ENCODE results near the gene AFF2.
"Not testable (repeated sequence)": the region's sequence is repeated elsewhere in the genome, so short reads cannot be mapped to it uniquely, and the experiment has no call there.

Gene AFF2

DNA sequence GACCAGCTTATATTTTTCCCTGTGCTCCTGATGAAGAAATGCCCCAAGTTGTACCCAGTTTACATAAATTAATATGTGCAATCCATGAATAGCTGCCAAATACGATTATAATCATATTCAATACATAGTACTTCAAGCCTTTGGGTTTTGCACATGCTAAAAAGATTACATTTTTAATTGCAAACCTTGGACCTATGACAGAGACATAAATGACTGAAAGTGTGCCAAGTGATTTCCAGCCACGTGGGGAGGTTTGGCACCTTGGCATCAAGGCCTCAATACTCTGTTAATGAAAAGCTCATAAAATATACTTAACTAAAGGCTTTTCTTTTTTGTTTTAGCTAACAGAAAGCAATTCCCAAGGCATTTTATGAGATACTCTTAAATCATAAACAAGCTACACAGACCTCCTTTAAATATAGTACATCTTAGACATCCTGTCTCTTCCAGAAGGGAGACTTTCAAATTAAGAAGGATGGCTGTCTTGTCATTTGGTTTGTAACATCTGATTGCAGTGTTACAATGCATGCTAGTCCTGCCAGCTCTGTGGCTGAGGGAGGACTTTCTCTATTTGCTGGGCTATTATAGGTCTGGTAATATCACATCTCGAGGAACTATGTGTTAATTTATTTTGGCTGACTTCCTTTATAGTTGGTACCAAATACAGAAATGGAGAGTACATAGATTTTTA is 404.1 kb downstream of the AFF2 start:
- TF ChIP-seq, protein P1, sequence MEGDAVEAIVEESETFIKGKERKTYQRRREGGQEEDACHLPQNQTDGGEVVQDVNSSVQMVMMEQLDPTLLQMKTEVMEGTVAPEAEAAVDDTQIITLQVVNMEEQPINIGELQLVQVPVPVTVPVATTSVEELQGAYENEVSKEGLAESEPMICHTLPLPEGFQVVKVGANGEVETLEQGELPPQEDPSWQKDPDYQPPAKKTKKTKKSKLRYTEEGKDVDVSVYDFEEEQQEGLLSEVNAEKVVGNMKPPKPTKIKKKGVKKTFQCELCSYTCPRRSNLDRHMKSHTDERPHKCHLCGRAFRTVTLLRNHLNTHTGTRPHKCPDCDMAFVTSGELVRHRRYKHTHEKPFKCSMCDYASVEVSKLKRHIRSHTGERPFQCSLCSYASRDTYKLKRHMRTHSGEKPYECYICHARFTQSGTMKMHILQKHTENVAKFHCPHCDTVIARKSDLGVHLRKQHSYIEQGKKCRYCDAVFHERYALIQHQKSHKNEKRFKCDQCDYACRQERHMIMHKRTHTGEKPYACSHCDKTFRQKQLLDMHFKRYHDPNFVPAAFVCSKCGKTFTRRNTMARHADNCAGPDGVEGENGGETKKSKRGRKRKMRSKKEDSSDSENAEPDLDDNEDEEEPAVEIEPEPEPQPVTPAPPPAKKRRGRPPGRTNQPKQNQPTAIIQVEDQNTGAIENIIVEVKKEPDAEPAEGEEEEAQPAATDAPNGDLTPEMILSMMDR (conservative IDR thresholded peaks at IDR 0.05; ENCODE audit: low read length), result no peak
- H3K4me3 ChIP-seq (ENCODE audit: low read length), result no peak overlapping the region
- DNase-seq (ENCODE audit: low read depth), result no peak

DNA sequence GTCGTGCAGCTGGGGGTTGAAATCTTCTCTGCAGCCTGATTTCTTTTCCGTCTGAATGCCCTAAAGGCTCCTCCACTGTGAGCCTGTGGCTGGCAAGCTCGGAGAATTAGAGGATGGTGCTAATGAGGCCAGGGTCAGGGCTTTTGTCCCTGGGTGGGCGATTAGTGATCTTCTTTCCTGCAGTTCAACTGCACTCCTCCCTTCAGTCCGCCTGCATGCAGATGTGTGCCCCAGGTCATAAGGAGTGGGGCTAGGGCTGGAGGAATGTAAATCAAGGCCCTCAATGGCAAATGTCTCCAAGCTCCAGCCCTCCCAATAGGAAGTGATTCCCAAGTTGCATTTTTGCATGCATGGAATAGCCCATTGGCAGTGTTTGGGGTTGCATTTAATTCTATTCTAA is 405.0 kb downstream of the AFF2 start:
- TF ChIP-seq, protein P1 (conservative IDR thresholded peaks at IDR 0.05; ENCODE audit: low read length), result no peak
- H3K4me3 ChIP-seq (ENCODE audit: low read length), result no peak overlapping the region
- no peak for DNase-seq (ENCODE audit: low read depth)

DNA sequence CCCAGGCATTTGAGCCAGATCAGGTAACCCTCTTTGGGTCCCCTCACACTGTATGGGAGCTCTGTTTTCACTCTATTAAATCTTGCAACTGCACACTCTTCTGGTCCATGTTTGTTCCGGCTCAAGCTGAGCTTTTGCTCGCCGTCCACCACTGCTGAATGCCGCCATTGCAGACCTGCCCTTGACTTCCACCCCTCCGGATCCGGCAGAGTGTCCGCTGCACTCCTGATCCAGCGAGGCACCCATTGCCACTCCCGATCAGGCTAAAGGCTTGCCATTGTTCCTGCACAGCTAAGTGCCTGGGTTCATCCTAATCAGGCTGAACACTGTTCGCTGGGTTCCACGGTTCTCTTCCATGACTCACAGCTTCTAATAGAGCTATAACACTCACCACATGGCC is 406.2 kb downstream of the AFF2 start:
- not testable (repeated sequence) for H3K4me3 ChIP-seq (ENCODE audit: low read length); DNase-seq (ENCODE audit: low read depth)

DNA sequence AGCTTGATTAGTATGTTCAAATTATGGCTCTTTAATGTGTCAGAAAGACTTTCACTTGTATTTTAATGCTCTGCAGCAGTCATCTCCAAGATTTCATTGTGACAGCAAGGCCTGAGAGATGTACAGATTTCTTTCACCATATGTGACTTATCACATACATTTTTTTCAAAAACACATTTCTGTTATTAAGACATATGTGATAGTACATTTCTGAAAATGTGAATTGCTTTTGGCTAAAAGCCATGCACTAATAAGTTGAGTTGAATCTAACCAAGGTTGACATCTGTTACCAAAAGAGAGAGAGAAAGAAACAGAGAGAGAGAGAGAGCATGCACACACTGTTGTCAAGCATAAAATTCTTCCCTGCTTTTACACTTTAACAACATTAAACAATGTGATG is 409.3 kb downstream of the AFF2 start:
- TF ChIP-seq, protein P1 (conservative IDR thresholded peaks at IDR 0.05; ENCODE audit: low read length), result no peak
- H3K4me3 ChIP-seq (ENCODE audit: low read length), result no peak overlapping the region
- DNase-seq (ENCODE audit: low read depth), result no peak

DNA sequence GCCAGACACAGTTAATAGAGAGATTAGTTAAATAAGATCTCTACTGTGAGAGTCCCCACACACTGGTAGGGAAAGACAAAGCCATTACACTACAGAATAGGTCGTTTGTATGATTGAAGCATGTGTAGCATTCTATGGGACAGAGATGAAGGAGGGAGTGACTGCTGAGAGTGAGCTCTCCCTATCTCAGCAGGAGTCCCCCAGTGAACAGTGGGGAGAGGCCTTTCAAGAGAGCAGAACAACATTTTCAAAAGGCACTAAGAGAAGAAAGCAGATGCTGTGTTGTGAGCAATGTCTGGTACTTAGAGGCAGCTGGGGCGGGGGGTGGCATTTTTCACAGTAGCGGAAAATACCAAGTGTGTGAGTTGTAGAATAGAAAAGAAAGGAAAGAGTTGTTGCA is 413.6 kb downstream of the AFF2 start:
- DNase-seq (ENCODE audit: low read depth), result no peak
- H3K4me3 ChIP-seq (ENCODE audit: low read length), result no peak overlapping the region
- TF ChIP-seq, protein P1 (conservative IDR thresholded peaks at IDR 0.05; ENCODE audit: low read length), result no peak

DNA sequence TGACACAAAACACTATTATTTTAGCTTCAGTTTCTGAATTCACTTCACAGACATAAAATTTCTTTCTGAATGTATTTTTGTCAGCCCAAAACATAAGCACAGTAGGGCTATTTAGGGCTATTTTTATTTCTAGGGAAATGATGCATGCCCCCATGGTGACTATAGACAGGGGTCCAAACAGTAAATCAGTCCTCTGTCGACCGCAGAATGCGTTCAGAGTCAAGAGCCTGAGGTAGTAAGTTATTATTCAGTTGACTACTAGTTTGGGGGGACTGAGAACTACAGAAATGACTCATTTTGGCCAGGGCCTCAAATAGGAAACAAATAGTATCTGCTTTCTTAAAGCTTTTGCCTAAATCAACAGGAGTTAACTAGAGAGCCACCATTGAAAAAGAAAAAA is 414.4 kb downstream of the AFF2 start:
- TF ChIP-seq, protein P1 (conservative IDR thresholded peaks at IDR 0.05; ENCODE audit: low read length), result no peak
- H3K4me3 ChIP-seq (ENCODE audit: low read length), result no peak overlapping the region
- no peak for DNase-seq (ENCODE audit: low read depth)

DNA sequence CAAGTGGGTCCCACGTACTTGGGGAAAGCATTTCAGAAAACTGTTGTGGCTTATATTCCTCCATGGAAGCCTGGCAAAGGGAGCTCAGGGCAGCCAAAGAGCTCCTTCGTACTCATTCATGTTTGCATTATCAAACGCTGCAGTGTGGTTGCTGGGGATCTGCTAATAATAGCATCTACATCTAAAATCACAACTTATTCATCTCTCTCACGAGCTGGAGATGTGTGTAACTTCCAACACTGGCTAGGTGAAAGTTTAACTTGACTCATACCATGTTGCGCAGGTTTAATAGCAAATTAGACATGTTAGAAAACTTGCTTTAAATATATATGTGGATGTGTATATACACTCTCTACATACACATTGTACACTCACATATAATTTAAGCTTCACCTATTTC is 415.1 kb downstream of the AFF2 start:
- no peak overlapping the region for H3K4me3 ChIP-seq (ENCODE audit: low read length)
- TF ChIP-seq, protein P1 (conservative IDR thresholded peaks at IDR 0.05; ENCODE audit: low read length), result no peak
- no peak for DNase-seq (ENCODE audit: low read depth)

DNA sequence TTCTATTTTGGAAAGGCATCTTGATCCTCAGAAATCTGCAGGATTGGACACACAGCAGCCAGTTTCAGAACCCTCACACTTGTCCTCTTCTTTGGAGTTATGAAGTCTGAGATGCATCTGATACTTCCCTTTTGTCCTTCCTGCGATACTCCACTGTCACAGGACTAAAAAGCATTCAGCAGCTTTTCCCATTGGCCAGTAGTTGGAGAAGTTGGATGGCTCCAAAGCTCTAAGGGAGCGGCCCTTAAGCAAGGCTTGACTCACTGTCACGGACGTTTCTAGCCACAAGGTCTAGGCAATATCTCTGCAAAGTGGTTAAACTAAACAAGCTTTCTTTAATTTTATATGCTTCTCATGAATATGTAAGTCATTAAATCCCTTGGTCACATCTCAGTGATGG is 417.0 kb downstream of the AFF2 start:
- DNase-seq (ENCODE audit: low read depth), result no peak
- TF ChIP-seq, protein P1 (conservative IDR thresholded peaks at IDR 0.05; ENCODE audit: low read length), result no peak
- no peak overlapping the region for H3K4me3 ChIP-seq (ENCODE audit: low read length)
